IMR-90 (cell line): Measurements from ENCODE around the gene DNAJC6. TPM values are rescaled to one million over a fixed set of nuclear protein-coding genes. Genes with fewer than 3 reads are reported as not detected.
A peak's percentile ranks its signal among the peaks of the same experiment; 100 is the strongest.

Experiments used
- ATAC-seq: fragments of 200-7000 bp; cut with Tn5 transposase; 2 replicates; pipeline ENCODE4 v1.9.1; 2020; ENCODE audit warnings: low read depth, mild to moderate bottlenecking, moderate library complexity
- BruUV-seq: library from RNA; stranded (reverse); fragments of 400-500 nt; replicated peaks from 2 replicates; lab custom pipeline; 2021; lab: Mats Ljungman, UMichigan
- CTCF ChIA-PET: fragments of 300-600 bp; formaldehyde crosslinking; extraction: SDS; loops from one replicate; lab custom pipeline; 2021; ENCODE audit warnings: antibody characterized with exemption; lab: Yijun Ruan, JAX
- POLR2A ChIA-PET: fragments of 300-600 bp; sonication (Branson Sonifier 250); formaldehyde crosslinking; loops from one replicate; lab custom pipeline; 2022; ENCODE audit warnings: antibody characterized with exemption; ENCODE audit not compliant: unreplicated experiment; lab: Charles Lee
- DNase-seq: peaks from one replicate; pipeline ENCODE4 v3.0.0; 2013
- H2AFZ ChIP-seq: replicated peaks from 2 replicates; pipeline ENCODE3; 2013; ENCODE audit warnings: low read length, mild to moderate bottlenecking; ENCODE audit not compliant: poor library complexity
- H2AK5ac ChIP-seq: 2 replicates; pipeline ENCODE4 v1.6.1; 2013; ENCODE audit warnings: low read depth, low read length, inconsistent platforms
- H2AK9ac ChIP-seq: replicated peaks from 2 replicates; pipeline ENCODE3; 2013; ENCODE audit warnings: mild to moderate bottlenecking, low read depth, low read length, moderate library complexity; ENCODE audit not compliant: poor library complexity
- H2BK120ac ChIP-seq: 2 replicates; pipeline ENCODE4 v1.6.1; 2013; ENCODE audit warnings: low read depth, low read length, inconsistent platforms
- H2BK15ac ChIP-seq: 3 replicates; pipeline ENCODE4 v1.6.1; 2013; ENCODE audit warnings: low read depth, low read length, inconsistent platforms
- H2BK20ac ChIP-seq: 2 replicates; pipeline ENCODE4 v1.6.1; 2013; ENCODE audit warnings: low read depth, mild to moderate bottlenecking, inconsistent platforms, low read length, moderate library complexity
- H2BK5ac ChIP-seq: 2 replicates; pipeline ENCODE4 v1.6.1; 2013; ENCODE audit warnings: mild to moderate bottlenecking, low read depth, low read length, inconsistent platforms; ENCODE audit not compliant: poor library complexity, severe bottlenecking
- H3K14ac ChIP-seq: replicated peaks from 2 replicates; pipeline ENCODE4 v1.6.1; 2013; ENCODE audit warnings: low read depth, low read length, inconsistent platforms
- H3K18ac ChIP-seq: 2 replicates; pipeline ENCODE4 v1.6.1; 2013; ENCODE audit warnings: low read depth, low read length, control low read depth
- H3K23ac ChIP-seq: 2 replicates; pipeline ENCODE4 v1.6.1; 2013; ENCODE audit warnings: low read depth, low read length, inconsistent platforms
- H3K27ac ChIP-seq: 2 replicates; pipeline ENCODE4 v1.5.1; 2013; ENCODE audit warnings: mild to moderate bottlenecking, control low read depth, low read length; ENCODE audit not compliant: insufficient read depth
- H3K27me3 ChIP-seq: 2 replicates; pipeline ENCODE4 v1.6.1; 2013; ENCODE audit warnings: low read length; ENCODE audit not compliant: control insufficient read depth, insufficient read depth
- H3K36me3 ChIP-seq: 2 replicates; pipeline ENCODE4 v1.6.1; 2013; ENCODE audit warnings: low read length, mixed read lengths; ENCODE audit not compliant: control insufficient read depth, insufficient read depth
- H3K4ac ChIP-seq: 2 replicates; pipeline ENCODE4 v1.6.1; 2013; ENCODE audit warnings: low read depth, low read length, inconsistent platforms
- H3K4me1 ChIP-seq: 2 replicates; pipeline ENCODE4 v1.6.1; 2013; ENCODE audit warnings: low read length, mixed read lengths; ENCODE audit not compliant: control insufficient read depth, insufficient read depth
- H3K4me2 ChIP-seq: 2 replicates; pipeline ENCODE4 v1.6.1; 2013; ENCODE audit warnings: low read depth, mild to moderate bottlenecking, control low read depth, low read length, moderate library complexity
- H3K4me3 ChIP-seq: 2 replicates; pipeline ENCODE4 v1.5.1; 2013; ENCODE audit warnings: low read depth, mild to moderate bottlenecking, control low read depth, low read length, moderate library complexity; ENCODE audit not compliant: insufficient read depth
- H3K56ac ChIP-seq: 2 replicates; pipeline ENCODE4 v1.6.1; 2013; ENCODE audit warnings: low read length, inconsistent platforms; ENCODE audit not compliant: insufficient read depth; ENCODE audit errors: extremely low read depth
- H3K79me1 ChIP-seq, 2 experiments: 2 replicates each; pipeline ENCODE4 v1.6.1; 2013; ENCODE audit warnings: low read length in 2 of 2, inconsistent platforms in 1 of 2, low read depth in 1 of 2
- H3K9ac ChIP-seq: 2 replicates; pipeline ENCODE4 v1.6.1; 2013; ENCODE audit warnings: low read depth, low read length, control low read depth
- H3K9me1 ChIP-seq: 2 replicates; pipeline ENCODE4 v1.6.1; 2013; ENCODE audit warnings: low read length, inconsistent platforms; ENCODE audit not compliant: insufficient read depth
- H3K9me3 ChIP-seq: 2 replicates; pipeline ENCODE4 v1.6.1; 2013; ENCODE audit warnings: low read length; ENCODE audit not compliant: control insufficient read depth, insufficient read depth
- H4K20me1 ChIP-seq: 2 replicates; pipeline ENCODE4 v1.6.1; 2013; ENCODE audit warnings: low read length, inconsistent platforms; ENCODE audit not compliant: insufficient read depth
- H4K5ac ChIP-seq: 2 replicates; pipeline ENCODE4 v1.6.1; 2013; ENCODE audit warnings: mild to moderate bottlenecking, low read depth, low read length, control low read depth
- H4K8ac ChIP-seq, 2 experiments: 2 replicates each; pipeline ENCODE4 v1.6.1; 2013; ENCODE audit warnings: low read depth in 2 of 2, low read length in 2 of 2, control low read depth in 1 of 2, inconsistent platforms in 1 of 2
- H4K91ac ChIP-seq: 2 replicates; pipeline ENCODE4 v1.6.1; 2013; ENCODE audit warnings: low read depth, low read length, inconsistent platforms; ENCODE audit not compliant: insufficient read depth
- CEBPB ChIP-seq: IDR thresholded peaks from 2 replicates; pipeline ENCODE4 v1.6.1; 2012; ENCODE audit warnings: low read depth, low read length, improper control_type of control experiment
- MAFK ChIP-seq: IDR thresholded peaks from 2 replicates; pipeline ENCODE4 v1.6.1; 2012; ENCODE audit warnings: low read depth, low read length, improper control_type of control experiment
- MAZ ChIP-seq: IDR thresholded peaks from 2 replicates; pipeline ENCODE4 v1.6.1; 2012; ENCODE audit warnings: low read depth, mild to moderate bottlenecking, low read length, improper control_type of control experiment, moderate library complexity, borderline replicate concordance
- SMC3 ChIP-seq: fragments of 150-350 bp; IDR thresholded peaks from 2 replicates; pipeline ENCODE4 v1.6.1; 2016; ENCODE audit warnings: low read depth, mild to moderate bottlenecking, antibody characterized with exemption, low read length, moderate library complexity
- WGBS, 2 experiments: methylation state at CpG; one replicate each; pipeline versions ENCODE4 v1.1.5 to v1.1.7; 2013; ENCODE audit warnings: missing lambda C conversion rate in 2 of 2; ENCODE audit not compliant: insufficient read length in 1 of 2; ENCODE audit errors: extremely low coverage in 2 of 2; 5-methylcytosine and 5-hydroxymethylcytosine counted together
- dilution Hi-C: fragments of 300-500 bp; cut with HindIII; formaldehyde crosslinking; loops from one replicate; pipeline ENCODE4 v1.14.3; 2018; ENCODE audit warnings: low sequenced_read_pairs; ENCODE audit not compliant: unreplicated experiment
- in situ Hi-C: fragments of 300-500 bp; cut with MboI; formaldehyde crosslinking; loops from 3 replicates; pipeline ENCODE4 v1.14.3; 2019; ENCODE audit warnings: low sequenced_read_pairs, inconsistent platforms, mixed read lengths
- intact Hi-C: fragments of 100-400 bp; cut with micrococcal nuclease; formaldehyde crosslinking; loops from 2 replicates; pipeline ENCODE4 v1.10.0; 2022
- polyA plus RNA-seq, 3 experiments: library from polyadenylated mRNA; depleted of rRNA; stranded (reverse); fragments of >200 nt; gene quantifications; 2 replicates each; pipeline ENCODE4 v1.2.3, GENCODE V29; 2012; ENCODE audit warnings: low replicate concordance in 1 of 3
- total RNA-seq: library from RNA; depleted of rRNA; stranded (reverse); fragments of >200 nt; gene quantifications from 2 replicates; pipeline ENCODE4 v1.2.3, GENCODE V29; 2012

Gene DNAJC6
- total and polyA plus RNA-seq, 2 of the 4 experiments (the other 2 are of a cell fraction): 0.05 to 0.18 TPM

GRCh38 chr1:65412984-65413375 lies 103.6 kb downstream of the DNAJC6 start:
- Histone ChIP-seq H2AFZ (no peak overlapping the region), H3K4ac (no peak overlapping the region), H3K56ac (no peak overlapping the region), H4K5ac (no peak overlapping the region), H2AK9ac (no peak overlapping the region), H4K20me1 (no peaks in the 10 kb centered on the region), H3K14ac (no peak overlapping the region; the same call in 1 of the 2 replicates), H2AK5ac (no peak overlapping the region), H2BK15ac (no peak overlapping the region), H3K9me3 (no peaks in the 10 kb centered on the region), H3K4me3 (no peak overlapping the region), H4K91ac (no peak overlapping the region), H3K23ac (no peak overlapping the region), H2BK5ac (no peak overlapping the region), H3K27me3 (no peaks in the 10 kb centered on the region), H3K9ac (no peak overlapping the region), H3K79me1 (no peaks in the 10 kb centered on the region), H3K18ac (no peak overlapping the region), H3K4me2 (no peak overlapping the region), H3K27ac (no peak overlapping the region), H2BK120ac (no peak overlapping the region), H3K9me1 (no peaks in the 10 kb centered on the region), H2BK20ac (no peak overlapping the region), H3K36me3 (no peaks in the 10 kb centered on the region), H4K8ac (no peak overlapping the region), H3K4me1 (peaks cover 2% of the 10 kb centered on the region; the same call in 1 of the 2 replicates)
- TF ChIP-seq MAZ: no peak
- TF ChIP-seq SMC3: no peak
- TF ChIP-seq CEBPB: 0 out of 2 replicates have a peak, but pooled peaks have one; percentile 16
- peak; percentile 8; the same call in 1 of the 2 replicates for TF ChIP-seq MAFK
- peak; percentile 56 for DNase-seq
- in situ Hi-C loops: no loop called here
- BruUV-seq: no TSS peak
- intact Hi-C loops: no loop called here
- POLR2A ChIA-PET: interaction anchor here (0.7 kb wide), 1 partner anchor 10 kb away, joined by 3 read pairs; no protein-coding TSS in a partner anchor
- dilution Hi-C loops: no loop called here
- no CpG with 5 or more reads among the region's 3 CpGs for WGBS, 2 experiments
- CTCF ChIA-PET: interaction anchor here (1.1 kb wide), 1 partner anchor 11 kb away, joined by 5 read pairs; no protein-coding TSS in a partner anchor
- no peak for ATAC-seq
